Testis (tissue), 2 donors: Measurements from ENCODE around the gene RHOV.

Experiments used
- POLR2A ChIP-seq: fragments of 450-650 bp; IDR thresholded peaks from one replicate; pipeline ENCODE4 v1.6.1; 2017; ENCODE audit warnings: antibody characterized with exemption, mild to moderate bottlenecking, moderate library complexity
- TF ChIP-seq, protein P1 (sequence below), 3 experiments: fragments of 450-650 bp in 2 of 3; fragments of 200-600 bp in 1 of 3; sonication (generic) in 1 of 3; IDR thresholded peaks; one replicate each; pipeline ENCODE4 v1.5.1; 2016 to 2019; ENCODE audit warnings: antibody characterized with exemption in 3 of 3, mild to moderate bottlenecking in 2 of 3, moderate library complexity in 1 of 3

DNA sequence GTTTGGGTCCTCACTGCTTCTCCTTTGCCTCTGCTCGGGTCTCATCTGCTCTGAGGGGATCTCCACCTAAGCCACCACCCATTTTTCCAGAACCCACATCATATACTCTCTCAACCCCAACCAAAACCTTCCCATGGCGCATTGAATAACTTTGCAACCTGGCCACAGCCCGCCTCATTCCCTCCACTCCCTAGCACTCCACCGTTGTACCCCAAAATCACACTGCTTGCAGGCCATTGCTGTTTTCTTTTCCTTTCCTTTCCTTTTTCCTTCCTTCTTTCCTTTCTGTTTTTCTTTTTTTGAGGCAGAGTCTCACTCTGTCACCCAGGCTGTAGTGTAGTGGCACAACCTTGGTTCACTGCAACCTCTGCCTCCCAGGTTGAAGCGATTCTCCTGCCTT lies 17.1 kb upstream of the RHOV start:
- TF ChIP-seq, protein P1, sequence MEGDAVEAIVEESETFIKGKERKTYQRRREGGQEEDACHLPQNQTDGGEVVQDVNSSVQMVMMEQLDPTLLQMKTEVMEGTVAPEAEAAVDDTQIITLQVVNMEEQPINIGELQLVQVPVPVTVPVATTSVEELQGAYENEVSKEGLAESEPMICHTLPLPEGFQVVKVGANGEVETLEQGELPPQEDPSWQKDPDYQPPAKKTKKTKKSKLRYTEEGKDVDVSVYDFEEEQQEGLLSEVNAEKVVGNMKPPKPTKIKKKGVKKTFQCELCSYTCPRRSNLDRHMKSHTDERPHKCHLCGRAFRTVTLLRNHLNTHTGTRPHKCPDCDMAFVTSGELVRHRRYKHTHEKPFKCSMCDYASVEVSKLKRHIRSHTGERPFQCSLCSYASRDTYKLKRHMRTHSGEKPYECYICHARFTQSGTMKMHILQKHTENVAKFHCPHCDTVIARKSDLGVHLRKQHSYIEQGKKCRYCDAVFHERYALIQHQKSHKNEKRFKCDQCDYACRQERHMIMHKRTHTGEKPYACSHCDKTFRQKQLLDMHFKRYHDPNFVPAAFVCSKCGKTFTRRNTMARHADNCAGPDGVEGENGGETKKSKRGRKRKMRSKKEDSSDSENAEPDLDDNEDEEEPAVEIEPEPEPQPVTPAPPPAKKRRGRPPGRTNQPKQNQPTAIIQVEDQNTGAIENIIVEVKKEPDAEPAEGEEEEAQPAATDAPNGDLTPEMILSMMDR (IDR thresholded peaks at IDR 0.05), result no peak
- no peak for TF ChIP-seq POLR2A
